Psoas muscle (tissue), 8 donors: ENCODE data around the gene VSNL1. TPM values are rescaled to one million over a fixed set of nuclear protein-coding genes. Genes with fewer than 3 reads are reported as not detected.

Source experiments
- ATAC-seq, 4 donors: fragments of 200-7000 bp; cut with Tn5 transposase; one replicate each; pipeline ENCODE4 v1.9.1; 2020; ENCODE audit warnings: moderate library complexity in 3 of 4, mild to moderate bottlenecking in 2 of 4
- DNase-seq, 2 donors: peaks; one replicate each; pipeline ENCODE4 v3.0.0-alpha.2; 2020
- H3K27ac ChIP-seq: fragments of 200-600 bp; one replicate; pipeline ENCODE4 v1.8.0; 2022
- H3K27me3 ChIP-seq, 3 donors: fragments of 200-600 bp in 1 of 3; one replicate each; pipeline versions ENCODE4 v1.6.1 to v1.8.0; 2013 to 2022; ENCODE audit warnings: low read length in 2 of 3, mild to moderate bottlenecking in 2 of 3, moderate library complexity in 1 of 3; ENCODE audit not compliant: insufficient read depth in 3 of 3
- H3K36me3 ChIP-seq, 2 donors: fragments of 200-600 bp in 1 of 2; one replicate each; pipeline versions ENCODE4 v1.6.1 to v1.8.0; 2013 to 2022; ENCODE audit warnings: low read depth in 1 of 2, mild to moderate bottlenecking in 1 of 2, moderate library complexity in 1 of 2; ENCODE audit not compliant: insufficient read depth in 1 of 2
- H3K4me1 ChIP-seq: fragments of 200-600 bp; one replicate; pipeline ENCODE4 v1.8.0; 2022
- H3K4me3 ChIP-seq: fragments of 200-600 bp; one replicate; pipeline ENCODE4 v1.8.0; 2022; ENCODE audit warnings: mild to moderate bottlenecking
- H3K9me3 ChIP-seq: fragments of 200-600 bp; one replicate; pipeline ENCODE4 v1.8.0; 2022
- WGBS, 3 donors: extraction: QIAGEN DNeasy Blood & Tissue Kit; methylation state at CpG; one replicate each; pipeline versions ENCODE4 v1.1.6 to v1.1.7; 2013; 5-methylcytosine and 5-hydroxymethylcytosine counted together
- intact Hi-C, 2 donors: fragments of 100-400 bp; cut with DNase I; formaldehyde crosslinking; loops; one replicate each; pipeline versions ENCODE4 v1.11.0 to v1.14.2; 2022
- polyA plus RNA-seq, 3 donors: library from polyadenylated mRNA; stranded (reverse); fragments of 200-250 nt; gene quantifications; one replicate each; pipeline ENCODE4 v1.2.3, GENCODE V29; 2013
- total RNA-seq, 4 donors: library from RNA; stranded (reverse); fragmentation: NEBNext Ultra II Directional in 2 of 4; extraction: Animal tissue kit (Norgen Biotek cat#: 25700) in 2 of 4; gene quantifications; one replicate each; pipeline versions ENCODE4 v1.2.1 to v1.2.4, GENCODE V29; 2021 to 2023
- TF ChIP-seq, protein P1 (sequence below): fragments of 200-600 bp; IDR thresholded peaks from one replicate; pipeline ENCODE4 v1.8.0; 2022; ENCODE audit warnings: antibody characterized with exemption
- donor health status: healthy with polysubstance abuse.
- donor health status: DM: no; HTN: no; CAD: no; lungs with moderate emphysema.
- donor health status: Bipolar disorder and iron deficiency.
- donor health status: healthy.
- donor health status: DM: yes; HTN: yes; CAD: no.
- donor health status: DM: no; HTN: no; CAD: no.
- donor health status: DM: no; HTN: no; CAD: no.
- donor health status: DM: yes; HTN: yes; CAD: no.

VSNL1 gene
- total and polyA plus RNA-seq, 7 donors: 0.05 to 0.52 (median 0.19) TPM; not detected in 3

DNA sequence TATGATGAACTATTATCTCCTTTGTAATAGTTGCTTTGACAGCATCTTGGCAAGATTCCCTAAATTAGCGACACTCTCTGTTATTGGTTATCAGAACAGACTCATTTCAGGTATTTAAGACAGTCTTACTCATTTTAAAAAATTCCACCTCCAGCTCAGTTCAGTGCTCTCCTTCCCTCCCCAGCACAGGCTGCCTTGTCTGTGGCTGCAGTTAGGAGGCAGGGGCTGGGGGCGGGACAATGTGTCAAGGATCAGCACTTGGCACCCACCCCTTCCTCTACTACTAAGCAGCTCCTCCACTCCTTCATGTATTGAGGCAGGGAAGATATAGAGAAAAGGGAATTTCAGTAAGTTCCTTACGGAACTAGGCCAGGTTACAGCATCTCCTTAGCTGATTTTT lies 85.0 kb downstream of the VSNL1 start:
- Histone ChIP-seq H3K27me3 (no peaks in the 10 kb centered on the region), H3K9me3 (no peaks in the 10 kb centered on the region), H3K4me3 (no peak overlapping the region), H3K4me1 (no peaks in the 10 kb centered on the region), H3K27ac (no peak overlapping the region), H3K36me3 (no peaks in the 10 kb centered on the region)
- no peak for DNase-seq
- TF ChIP-seq, protein P1, sequence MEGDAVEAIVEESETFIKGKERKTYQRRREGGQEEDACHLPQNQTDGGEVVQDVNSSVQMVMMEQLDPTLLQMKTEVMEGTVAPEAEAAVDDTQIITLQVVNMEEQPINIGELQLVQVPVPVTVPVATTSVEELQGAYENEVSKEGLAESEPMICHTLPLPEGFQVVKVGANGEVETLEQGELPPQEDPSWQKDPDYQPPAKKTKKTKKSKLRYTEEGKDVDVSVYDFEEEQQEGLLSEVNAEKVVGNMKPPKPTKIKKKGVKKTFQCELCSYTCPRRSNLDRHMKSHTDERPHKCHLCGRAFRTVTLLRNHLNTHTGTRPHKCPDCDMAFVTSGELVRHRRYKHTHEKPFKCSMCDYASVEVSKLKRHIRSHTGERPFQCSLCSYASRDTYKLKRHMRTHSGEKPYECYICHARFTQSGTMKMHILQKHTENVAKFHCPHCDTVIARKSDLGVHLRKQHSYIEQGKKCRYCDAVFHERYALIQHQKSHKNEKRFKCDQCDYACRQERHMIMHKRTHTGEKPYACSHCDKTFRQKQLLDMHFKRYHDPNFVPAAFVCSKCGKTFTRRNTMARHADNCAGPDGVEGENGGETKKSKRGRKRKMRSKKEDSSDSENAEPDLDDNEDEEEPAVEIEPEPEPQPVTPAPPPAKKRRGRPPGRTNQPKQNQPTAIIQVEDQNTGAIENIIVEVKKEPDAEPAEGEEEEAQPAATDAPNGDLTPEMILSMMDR: no peak
- intact Hi-C loops: no loop called here
- ATAC-seq: no peak
- WGBS, 3 donors: 88 to 96% (median 92%) methylated on average over 3 of the region's 3 CpGs

DNA sequence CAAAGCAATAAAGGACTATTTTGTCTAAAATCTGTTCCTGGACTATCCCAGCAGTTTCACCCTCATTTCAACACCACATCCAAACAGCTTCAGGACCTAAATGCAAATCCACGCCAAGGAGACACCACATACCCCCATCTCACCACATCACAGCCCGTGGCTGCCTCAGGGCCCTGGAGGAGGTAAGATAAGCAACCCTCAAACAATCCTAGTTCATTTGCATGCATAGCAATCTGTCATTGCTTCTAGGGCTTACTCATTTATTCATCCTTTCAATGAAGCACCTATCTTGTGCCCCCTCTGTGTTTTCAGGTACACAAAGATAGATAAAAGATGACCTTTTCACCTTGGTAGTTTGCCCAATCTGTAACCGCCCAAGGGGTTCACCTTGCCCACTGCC lies 86.5 kb downstream of the VSNL1 start:
- Histone ChIP-seq H3K27me3 (no peaks in the 10 kb centered on the region), H3K9me3 (no peaks in the 10 kb centered on the region), H3K27ac (no peak overlapping the region), H3K36me3 (no peaks in the 10 kb centered on the region), H3K4me3 (no peak overlapping the region), H3K4me1 (no peaks in the 10 kb centered on the region)
- TF ChIP-seq, protein P1: no peak
- ATAC-seq (no peak), DNase-seq (no peak)
- WGBS, 3 donors: 83 to 91% (median 84%) methylated on average over 3 of the region's 3 CpGs
- intact Hi-C loops: no loop called here

DNA sequence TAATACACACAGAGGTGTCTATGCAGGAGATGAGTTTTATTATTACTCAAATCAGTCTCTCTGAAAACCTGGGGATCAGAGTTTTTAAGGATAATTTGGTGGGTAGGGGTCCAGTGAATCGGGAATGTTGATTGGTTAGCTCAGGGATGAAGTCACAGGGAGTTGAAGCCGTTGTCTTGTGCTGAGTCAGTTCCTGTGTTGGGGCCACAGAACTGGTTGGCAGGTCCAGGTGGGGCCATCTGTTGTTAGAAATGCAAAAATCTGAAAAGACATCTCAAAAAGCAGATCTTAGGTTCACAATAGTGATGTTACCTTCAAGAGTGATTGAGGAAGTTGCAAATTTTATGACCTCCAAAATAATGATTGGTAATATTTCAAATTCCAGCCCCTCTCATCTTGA lies 86.9 kb downstream of the VSNL1 start:
- no peaks in the 10 kb centered on the region for H3K4me1 ChIP-seq
- TF ChIP-seq, protein P1: no peak
- no peak overlapping the region for H3K27ac ChIP-seq
- DNase-seq (no peak), ATAC-seq (no peak)
- H3K27me3 ChIP-seq: no peaks in the 10 kb centered on the region
- no peaks in the 10 kb centered on the region for H3K36me3 ChIP-seq
- no peak overlapping the region for H3K4me3 ChIP-seq
- 50 to 51% (median 50%) methylated on average over 2 of the region's 2 CpGs for WGBS, 3 donors
- intact Hi-C loops: no loop called here
- no peaks in the 10 kb centered on the region for H3K9me3 ChIP-seq

DNA sequence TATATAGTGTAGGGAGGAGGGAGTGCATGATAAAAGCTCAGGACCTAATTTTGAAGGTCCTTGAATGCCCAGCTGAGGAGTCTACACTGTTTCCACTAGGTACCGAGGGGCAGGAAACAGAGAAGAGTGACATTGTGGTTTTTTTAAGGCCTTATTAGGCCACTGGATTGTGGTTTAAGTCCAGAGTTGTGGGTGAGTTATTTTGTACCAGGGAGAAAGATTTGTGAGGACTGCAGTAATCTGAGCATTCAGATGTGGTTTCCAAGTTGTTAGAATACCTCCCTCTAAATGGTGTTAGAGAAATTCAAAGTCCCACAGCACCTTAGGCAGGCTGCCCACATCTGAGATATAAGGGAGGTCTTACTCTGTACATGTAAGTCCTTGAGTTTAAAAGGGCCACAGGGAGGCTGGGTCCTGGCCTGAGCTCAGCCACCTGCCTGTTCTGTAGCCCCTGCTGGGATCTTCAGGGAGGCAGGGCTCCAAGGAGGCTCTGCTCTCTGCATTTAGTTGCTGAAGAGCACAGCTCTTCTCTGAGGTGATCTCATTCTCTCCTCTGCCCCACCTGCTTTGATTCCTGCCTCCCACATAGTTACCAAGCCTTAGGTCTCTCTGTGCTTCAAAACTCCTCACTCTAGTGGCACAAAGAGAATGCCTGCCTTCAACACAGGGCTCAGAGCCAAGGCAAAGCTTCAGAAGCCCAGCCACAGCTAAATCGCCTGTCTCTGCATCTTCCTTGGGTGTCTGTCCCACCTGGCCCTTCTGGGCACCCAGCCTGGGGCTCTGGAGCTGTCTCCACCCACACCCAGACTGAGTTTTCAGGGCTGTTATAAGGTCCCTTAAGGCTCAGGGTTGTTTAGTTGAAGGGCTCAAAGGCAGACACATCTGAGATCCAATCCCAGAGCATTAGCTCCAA lies 88.1 kb downstream of the VSNL1 start:
- Histone ChIP-seq H3K27ac (no peak overlapping the region), H3K4me1 (no peaks in the 10 kb centered on the region), H3K27me3 (no peaks in the 10 kb centered on the region), H3K4me3 (no peak overlapping the region), H3K9me3 (no peaks in the 10 kb centered on the region), H3K36me3 (no peaks in the 10 kb centered on the region)
- ATAC-seq (no peak), DNase-seq (no peak)
- WGBS, 3 donors: 36 to 49% (median 39%) methylated on average over 2 of the region's 2 CpGs
- TF ChIP-seq, protein P1: no peak
- intact Hi-C loops: no loop called here
